HG03565 (cell line): Measurements from ENCODE around the gene DECR2.

Experiments
- ATAC-seq: cut with Tn5 transposase; IDR thresholded peaks from one replicate; pipeline ENCODE4 v1.9.1; 2021; ENCODE audit warnings: mild to moderate bottlenecking, moderate library complexity; ENCODE audit not compliant: unreplicated experiment

The DECR2 gene

GRCh38 chr16:427250-427649 is 25.6 kb downstream of the DECR2 start:
- ATAC-seq, result no peak

- ATAC-seq, result no peak
Observed at GRCh38 chr16:430904-431303, 29.2 kb downstream of the DECR2 start.

GRCh38 chr16:440627-441026 is 38.9 kb downstream of the DECR2 start:
- no peak for ATAC-seq

- ATAC-seq, result no peak
Observed at GRCh38 chr16:441447-441846, 39.8 kb downstream of the DECR2 start.

GRCh38 chr16:442976-443375 is 41.3 kb downstream of the DECR2 start:
- no peak for ATAC-seq

GRCh38 chr16:444027-444426 is 42.3 kb downstream of the DECR2 start:
- no peak for ATAC-seq

GRCh38 chr16:445566-445965 is 43.9 kb downstream of the DECR2 start:
- ATAC-seq, result no peak

- ATAC-seq, result no peak
Observed at GRCh38 chr16:450385-450784, 48.7 kb downstream of the DECR2 start.

GRCh38 chr16:450785-451512 is 49.3 kb downstream of the DECR2 start:
- ATAC-seq, result no peak

- no peak for ATAC-seq
Observed at GRCh38 chr16:454397-454940, 52.8 kb downstream of the DECR2 start.

- ATAC-seq, result no peak
Observed at GRCh38 chr16:455453-455852, 53.8 kb downstream of the DECR2 start.

GRCh38 chr16:456891-457483 is 55.3 kb downstream of the DECR2 start:
- no peak for ATAC-seq

GRCh38 chr16:457732-458400 is 56.2 kb downstream of the DECR2 start:
- no peak for ATAC-seq

- ATAC-seq, result no peak
Observed at GRCh38 chr16:459761-460160, 58.1 kb downstream of the DECR2 start.

GRCh38 chr16:460787-461186 is 59.1 kb downstream of the DECR2 start:
- no peak for ATAC-seq
